Neutrophil (primary cell): ENCODE measurements around the gene CHAF1B.
"Not testable (repeated sequence)": the region's sequence is repeated elsewhere in the genome, so short reads cannot be mapped to it uniquely, and the experiment has no call there.

Experiments used
- H3K27ac ChIP-seq: fragments of 200-600 bp; sonication (generic); 2 replicates; pipeline ENCODE4 v1.5.1; 2016; ENCODE audit warnings: mild to moderate bottlenecking, moderate library complexity
- H3K27me3 ChIP-seq: fragments of 200-600 bp; sonication (generic); 2 replicates; pipeline ENCODE4 v1.6.0; 2016; ENCODE audit warnings: mild to moderate bottlenecking
- H3K36me3 ChIP-seq: fragments of 200-600 bp; sonication (generic); 2 replicates; pipeline ENCODE4 v1.5.1; 2017
- H3K4me1 ChIP-seq, 2 experiments: fragments of 200-600 bp in 1 of 2; sonication (generic) in 1 of 2; 1 replicate in 1 of 2; 2 replicates in 1 of 2; pipeline versions ENCODE4 v1.5.1 to v1.6.1; 2013 to 2016; ENCODE audit warnings: low read depth in 1 of 2, low read length in 1 of 2, mild to moderate bottlenecking in 1 of 2, moderate library complexity in 1 of 2; ENCODE audit not compliant: control insufficient read depth in 1 of 2, insufficient read depth in 1 of 2
- H3K4me3 ChIP-seq, 2 experiments: fragments of 200-600 bp in 1 of 2; sonication (generic) in 1 of 2; 1 replicate in 1 of 2; 2 replicates in 1 of 2; pipeline ENCODE4 v1.5.1; 2013 to 2016; ENCODE audit warnings: low read depth in 1 of 2, low read length in 1 of 2, mild to moderate bottlenecking in 1 of 2, moderate library complexity in 1 of 2
- H3K9me3 ChIP-seq: fragments of 200-600 bp; sonication (generic); 2 replicates; pipeline ENCODE4 v1.5.1; 2016
- TF ChIP-seq, protein P1 (sequence below): fragments of 200-600 bp; sonication (generic); IDR thresholded peaks from 2 replicates; pipeline ENCODE4 v1.5.1; 2016; ENCODE audit warnings: antibody characterized with exemption

Gene CHAF1B

DNA sequence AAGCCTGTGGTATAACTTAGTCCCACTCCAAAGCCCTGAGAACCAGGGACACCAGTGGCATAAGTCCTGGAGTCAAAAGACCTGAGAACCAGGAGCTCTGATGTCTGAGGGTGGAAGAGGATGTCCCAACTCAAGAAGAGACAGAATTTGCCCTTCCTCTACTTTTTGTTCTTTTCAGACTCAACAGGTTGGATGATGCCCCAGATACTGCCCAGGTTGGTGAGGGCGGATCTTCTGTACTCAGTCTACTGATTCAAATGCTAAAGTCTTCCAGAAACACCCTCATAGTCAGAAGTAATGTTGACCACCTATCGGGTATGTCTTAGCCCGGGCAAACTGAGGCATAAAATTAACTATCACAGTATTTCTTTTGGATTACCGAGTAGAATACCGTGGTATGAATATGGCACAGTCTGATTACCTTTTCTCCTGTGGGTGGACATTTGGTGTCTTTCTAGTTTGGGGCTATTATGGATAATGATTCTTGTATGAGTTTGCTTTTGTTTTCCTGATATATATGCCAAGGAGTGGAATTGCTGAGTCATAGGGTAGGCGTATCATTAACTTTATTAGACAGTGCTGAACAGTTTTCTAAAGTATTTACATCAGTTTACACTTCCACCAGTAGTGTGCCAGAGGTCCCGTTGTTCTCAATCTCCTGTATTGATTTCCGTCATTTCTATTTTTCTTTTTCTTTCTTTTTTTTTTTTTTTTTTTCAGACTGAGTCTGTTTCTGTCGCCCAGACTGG, 3.2 kb upstream of the CHAF1B start:
- H3K9me3 ChIP-seq = no peaks in the 10 kb centered on the region
- peaks cover 12% of the 10 kb centered on the region for H3K27me3 ChIP-seq
- no peak overlapping the region for H3K27ac ChIP-seq
- peaks cover 6 to 13% of the 10 kb centered on the region in 2 experiments for H3K4me1 ChIP-seq
- H3K4me3 ChIP-seq = no peak overlapping the region
- TF ChIP-seq, protein P1, sequence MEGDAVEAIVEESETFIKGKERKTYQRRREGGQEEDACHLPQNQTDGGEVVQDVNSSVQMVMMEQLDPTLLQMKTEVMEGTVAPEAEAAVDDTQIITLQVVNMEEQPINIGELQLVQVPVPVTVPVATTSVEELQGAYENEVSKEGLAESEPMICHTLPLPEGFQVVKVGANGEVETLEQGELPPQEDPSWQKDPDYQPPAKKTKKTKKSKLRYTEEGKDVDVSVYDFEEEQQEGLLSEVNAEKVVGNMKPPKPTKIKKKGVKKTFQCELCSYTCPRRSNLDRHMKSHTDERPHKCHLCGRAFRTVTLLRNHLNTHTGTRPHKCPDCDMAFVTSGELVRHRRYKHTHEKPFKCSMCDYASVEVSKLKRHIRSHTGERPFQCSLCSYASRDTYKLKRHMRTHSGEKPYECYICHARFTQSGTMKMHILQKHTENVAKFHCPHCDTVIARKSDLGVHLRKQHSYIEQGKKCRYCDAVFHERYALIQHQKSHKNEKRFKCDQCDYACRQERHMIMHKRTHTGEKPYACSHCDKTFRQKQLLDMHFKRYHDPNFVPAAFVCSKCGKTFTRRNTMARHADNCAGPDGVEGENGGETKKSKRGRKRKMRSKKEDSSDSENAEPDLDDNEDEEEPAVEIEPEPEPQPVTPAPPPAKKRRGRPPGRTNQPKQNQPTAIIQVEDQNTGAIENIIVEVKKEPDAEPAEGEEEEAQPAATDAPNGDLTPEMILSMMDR = no peak
- H3K36me3 ChIP-seq = peaks cover 18% of the 10 kb centered on the region

GRCh38 chr21:36382722-36383121, 2.5 kb upstream of the CHAF1B start:
- H3K9me3 ChIP-seq, H3K4me3 ChIP-seq, H3K27ac ChIP-seq: not testable (repeated sequence)
- Histone ChIP-seq H3K36me3 (peaks cover 11% of the 10 kb centered on the region), H3K4me1 (peaks cover 6 to 13% of the 10 kb centered on the region in 2 experiments), H3K27me3 (peaks cover 12% of the 10 kb centered on the region)

DNA sequence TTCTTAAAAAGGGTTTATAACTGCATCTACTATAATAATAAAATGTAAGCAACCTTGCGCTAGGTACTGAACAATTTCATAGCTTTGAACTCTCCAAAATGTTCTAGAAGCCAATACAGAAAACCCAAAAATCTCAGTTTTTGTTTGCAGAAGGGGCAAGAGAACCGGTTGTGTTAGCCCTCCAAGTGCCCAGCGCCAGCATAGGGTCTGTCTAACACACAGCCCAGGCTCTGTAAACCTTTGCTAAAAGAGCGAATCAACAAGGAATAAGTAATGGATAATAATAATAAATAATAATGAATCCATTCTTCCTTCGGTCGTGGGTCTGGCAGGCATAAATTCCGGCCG, 333 bp upstream of the CHAF1B start:
- Histone ChIP-seq H3K27ac (no peak overlapping the region), H3K27me3 (peaks cover 12% of the 10 kb centered on the region), H3K36me3 (no peaks in the 10 kb centered on the region), H3K4me3 (peak overlapping the region; percentile 52 to 54), H3K9me3 (no peaks in the 10 kb centered on the region), H3K4me1 (peaks cover 6 to 13% of the 10 kb centered on the region in 2 experiments)
- TF ChIP-seq, protein P1 = no peak

DNA sequence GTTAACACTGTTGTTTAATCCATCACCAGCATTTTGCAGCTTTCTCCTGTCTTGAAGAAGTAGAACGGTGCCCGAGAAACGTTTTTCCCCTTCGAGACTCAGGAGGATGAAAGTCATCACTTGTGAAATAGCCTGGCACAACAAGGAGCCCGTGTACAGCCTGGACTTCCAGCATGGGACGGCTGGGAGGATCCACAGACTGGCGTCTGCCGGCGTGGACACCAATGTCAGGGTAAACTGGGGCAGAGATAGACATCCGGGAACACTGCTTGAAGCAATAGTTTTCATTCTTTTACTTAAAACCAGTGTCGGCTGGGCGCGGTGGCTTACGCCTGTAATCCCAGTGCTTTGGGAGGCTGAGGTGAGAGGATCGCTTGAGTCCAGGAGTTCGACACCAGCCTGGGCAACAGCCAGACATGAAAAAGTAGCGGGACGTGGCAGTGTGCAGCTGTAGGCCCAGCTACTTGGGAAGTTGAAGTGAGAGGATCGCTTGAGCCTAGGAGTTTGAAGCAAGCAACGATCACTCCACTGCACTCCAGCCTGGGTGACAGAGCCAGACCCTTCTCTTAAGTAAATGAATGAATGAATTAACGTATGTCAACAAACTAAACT, 945 bp downstream of the CHAF1B start:
- peaks cover 6 to 13% of the 10 kb centered on the region in 2 experiments for H3K4me1 ChIP-seq
- H3K27ac ChIP-seq = no peak overlapping the region
- H3K9me3 ChIP-seq = no peaks in the 10 kb centered on the region
- H3K27me3 ChIP-seq = peaks cover 12% of the 10 kb centered on the region
- TF ChIP-seq, protein P1 = no peak
- H3K36me3 ChIP-seq = no peaks in the 10 kb centered on the region
- peak overlapping the region in 1 of 2 experiments; percentile 52 for H3K4me3 ChIP-seq

DNA sequence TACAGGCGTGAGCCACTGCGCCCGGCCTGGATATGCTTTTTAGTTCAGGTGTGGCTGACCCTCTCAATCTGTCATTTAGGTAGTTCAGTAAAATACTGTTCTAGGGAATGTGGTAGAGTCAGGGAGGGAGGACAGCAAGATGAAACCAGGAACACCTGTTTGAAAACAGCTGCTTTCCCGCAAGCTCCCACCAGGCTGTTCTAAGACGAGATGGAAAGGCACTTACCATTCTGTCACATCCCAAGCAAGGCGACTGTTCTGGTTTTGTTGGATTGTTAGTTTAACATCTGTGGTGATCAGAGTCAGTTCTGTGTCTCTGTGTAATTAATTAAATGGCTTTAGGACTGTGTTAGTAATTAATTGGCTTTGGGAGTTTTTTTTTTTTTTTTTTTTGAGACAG, 2.9 kb downstream of the CHAF1B start:
- H3K27me3 ChIP-seq = peaks cover 12% of the 10 kb centered on the region
- no peaks in the 10 kb centered on the region for H3K36me3 ChIP-seq
- H3K27ac ChIP-seq = no peak overlapping the region
- H3K4me3 ChIP-seq = no peak overlapping the region
- H3K9me3 ChIP-seq = no peaks in the 10 kb centered on the region
- peaks cover 6 to 13% of the 10 kb centered on the region in 2 experiments for H3K4me1 ChIP-seq
- TF ChIP-seq, protein P1 = no peak

DNA sequence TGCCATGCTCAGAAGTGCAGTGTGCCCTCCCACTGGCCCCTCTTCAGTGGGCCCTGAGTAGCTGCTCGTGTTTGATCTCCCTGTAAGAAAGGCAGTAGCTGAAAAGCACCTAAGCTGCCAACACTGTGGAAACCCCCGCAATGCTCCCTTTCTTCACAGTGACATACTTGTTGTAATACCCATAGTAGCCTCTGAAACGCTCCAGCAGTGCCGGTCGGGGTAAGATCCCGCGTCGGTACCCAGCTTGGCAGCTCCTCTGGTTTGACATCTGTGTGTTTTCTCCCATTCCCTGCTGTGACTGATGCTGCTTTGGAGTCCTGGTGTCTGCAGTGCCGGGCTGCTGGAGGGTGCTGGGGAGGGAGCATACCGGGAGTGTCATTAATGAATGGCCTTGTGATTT, 3.6 kb downstream of the CHAF1B start:
- peaks cover 6 to 13% of the 10 kb centered on the region in 2 experiments for H3K4me1 ChIP-seq
- TF ChIP-seq, protein P1 = no peak
- H3K36me3 ChIP-seq = no peaks in the 10 kb centered on the region
- no peaks in the 10 kb centered on the region for H3K9me3 ChIP-seq
- H3K27ac ChIP-seq = no peak overlapping the region
- H3K27me3 ChIP-seq = peaks cover 12% of the 10 kb centered on the region
- H3K4me3 ChIP-seq = no peak overlapping the region

- not testable (repeated sequence) for H3K9me3 ChIP-seq, H3K4me3 ChIP-seq, H3K4me1 ChIP-seq, H3K27ac ChIP-seq, H3K27me3 ChIP-seq
- peaks cover 12% of the 10 kb centered on the region for H3K36me3 ChIP-seq
These were observed 6.5 kb downstream of the CHAF1B start for GRCh38 chr21:36391649-36392048.
